Activated CD4-positive, alpha-beta T cell treated with anti-CD3 and anti-CD28 coated beads for 36 hours (primary cell): ENCODE results near the gene CLIC5. TPM values are rescaled to one million over a fixed set of nuclear protein-coding genes. Genes with fewer than 3 reads are reported as not detected.
A peak's percentile ranks its signal among the peaks of the same experiment; 100 is the strongest.

Experiments used
- ATAC-seq: fragments of 200-7000 bp; cut with Tn5 transposase; one replicate; pipeline ENCODE4 v1.10.0; 2021; ENCODE audit warnings: mild to moderate bottlenecking, moderate library complexity
- CTCF ChIA-PET: fragments of 350-600 bp; sonication (Branson Sonifier 250); formaldehyde crosslinking; loops from one replicate; lab custom pipeline; 2021; ENCODE audit warnings: antibody characterized with exemption; lab: Charles Lee
- POLR2A ChIA-PET: fragments of 350-600 bp; sonication (Branson Sonifier 250); formaldehyde crosslinking; loops from one replicate; lab custom pipeline; 2021; ENCODE audit warnings: antibody characterized with exemption, inconsistent platforms; lab: Charles Lee
- DNase-seq: peaks from one replicate; pipeline ENCODE4 v3.0.0-alpha.2; 2020
- H3K27ac Mint-ChIP-seq: one replicate; pipeline ENCODE4 v1.8.0; 2021; ENCODE audit warnings: mixed read lengths
- H3K27me3 Mint-ChIP-seq: one replicate; pipeline ENCODE4 v1.8.0; 2021; ENCODE audit warnings: mixed read lengths
- H3K36me3 Mint-ChIP-seq: one replicate; pipeline ENCODE4 v1.8.0; 2021; ENCODE audit warnings: low read depth, mixed read lengths
- H3K4me1 Mint-ChIP-seq: one replicate; pipeline ENCODE4 v1.8.0; 2021; ENCODE audit warnings: mixed read lengths
- H3K4me3 Mint-ChIP-seq: one replicate; pipeline ENCODE4 v1.8.0; 2021; ENCODE audit warnings: mild to moderate bottlenecking, moderate library complexity, mixed read lengths
- H3K9me3 Mint-ChIP-seq: one replicate; pipeline ENCODE4 v1.8.0; 2021; ENCODE audit warnings: low read depth, mixed read lengths
- intact Hi-C, 2 experiments: fragments of 100-400 bp; cut with DNase I in 1 of 2; cut with micrococcal nuclease in 1 of 2; formaldehyde crosslinking; loops; one replicate each; pipeline versions ENCODE4 v1.14.2 to v1.15.1; 2022 to 2024; cut with DNase I, micrococcal nuclease
- total RNA-seq, 2 experiments: library from RNA; stranded (reverse); gene quantifications; one replicate each; pipeline ENCODE4 v1.2.3, GENCODE V29; 2021

The CLIC5 gene
- total RNA-seq, 2 experiments from 2014 or later: 2.2 to 3.7 TPM

- Mint-ChIP-seq H3K36me3 (no peaks in the 10 kb centered on the region), H3K9me3 (no peaks in the 10 kb centered on the region), H3K27me3 (no peaks in the 10 kb centered on the region), H3K27ac (no peak overlapping the region), H3K4me1 (no peaks in the 10 kb centered on the region), H3K4me3 (no peak overlapping the region)
- DNase-seq (no peak), ATAC-seq (no peak)
- intact Hi-C loops: no loop called here
- ChIA-PET POLR2A (no interaction called here), CTCF (interaction anchor here (1.1 to 1.8 kb wide), 2 partner anchors 58 to 385 kb away, joined by 3 to 4 read pairs; no protein-coding TSS in a partner anchor)
Observed at GRCh38 chr6:46032110-46032998, 16.7 kb upstream of the CLIC5 start.

GRCh38 chr6:46029602-46030001 is 13.9 kb upstream of the CLIC5 start:
- ChIA-PET POLR2A (no interaction called here), CTCF (no interaction called here)
- no peaks in the 10 kb centered on the region for H3K4me1 Mint-ChIP-seq
- H3K9me3 Mint-ChIP-seq: no peaks in the 10 kb centered on the region
- ATAC-seq (no peak), DNase-seq (no peak)
- H3K27me3 Mint-ChIP-seq: no peaks in the 10 kb centered on the region
- intact Hi-C loops: no loop called here
- H3K36me3 Mint-ChIP-seq: no peaks in the 10 kb centered on the region
- H3K4me3 Mint-ChIP-seq: no peak overlapping the region
- H3K27ac Mint-ChIP-seq: no peak overlapping the region

GRCh38 chr6:46026307-46026706 is 10.6 kb upstream of the CLIC5 start:
- no peaks in the 10 kb centered on the region for H3K36me3 Mint-ChIP-seq

GRCh38 chr6:46025573-46025972 is 9.9 kb upstream of the CLIC5 start:
- Mint-ChIP-seq H3K9me3 (no peaks in the 10 kb centered on the region), H3K27ac (no peak overlapping the region), H3K4me1 (peaks cover 5% of the 10 kb centered on the region), H3K4me3 (no peak overlapping the region), H3K27me3 (no peaks in the 10 kb centered on the region), H3K36me3 (no peaks in the 10 kb centered on the region)
- no peak for DNase-seq
- CTCF ChIA-PET: interaction anchor here (1.4 kb wide), 1 partner anchor 13 kb away, joined by 3 read pairs; no protein-coding TSS in a partner anchor
- POLR2A ChIA-PET: no interaction called here
- ATAC-seq: no peak
- intact Hi-C loops: no loop called here

More at GRCh38 chr6:46026307-46026706, 10.6 kb upstream of the CLIC5 start:
- Mint-ChIP-seq H3K9me3 (no peaks in the 10 kb centered on the region), H3K27me3 (no peaks in the 10 kb centered on the region), H3K4me1 (peaks cover 5% of the 10 kb centered on the region), H3K27ac (no peak overlapping the region), H3K4me3 (no peak overlapping the region)
- DNase-seq (no peak), ATAC-seq (no peak)
- CTCF ChIA-PET: interaction anchor here (0.9 to 1.4 kb wide), 3 partner anchors 12 to 14 kb away, joined by 3 read pairs; no protein-coding TSS in a partner anchor
- POLR2A ChIA-PET: no interaction called here
- intact Hi-C loops: no loop called here

GRCh38 chr6:46024124-46024769 is 8.6 kb upstream of the CLIC5 start:
- ATAC-seq (no peak), DNase-seq (no peak)
- Mint-ChIP-seq H3K36me3 (no peaks in the 10 kb centered on the region), H3K4me3 (no peak overlapping the region), H3K4me1 (peaks cover 5% of the 10 kb centered on the region), H3K27ac (no peak overlapping the region), H3K9me3 (no peaks in the 10 kb centered on the region), H3K27me3 (no peaks in the 10 kb centered on the region)
- ChIA-PET POLR2A (no interaction called here), CTCF (interaction anchor here (0.5 kb wide), 1 partner anchor 1432 kb away, joined by 3 read pairs; no protein-coding TSS in a partner anchor)
- intact Hi-C loops: no loop called here

- no peaks in the 10 kb centered on the region for H3K36me3 Mint-ChIP-seq
- H3K4me1 Mint-ChIP-seq: peaks cover 5% of the 10 kb centered on the region
- no peak overlapping the region for H3K27ac Mint-ChIP-seq
- H3K9me3 Mint-ChIP-seq: no peaks in the 10 kb centered on the region
- DNase-seq: no peak
- intact Hi-C loops: no loop called here
- CTCF ChIA-PET: interaction anchor here (0.5 kb wide), 1 partner anchor 1431 kb away, joined by 3 read pairs; no protein-coding TSS in a partner anchor
- H3K27me3 Mint-ChIP-seq: no peaks in the 10 kb centered on the region
- H3K4me3 Mint-ChIP-seq: no peak overlapping the region
- POLR2A ChIA-PET: no interaction called here
- no peak for ATAC-seq
Observed at GRCh38 chr6:46023216-46023915, 7.7 kb upstream of the CLIC5 start.

- Mint-ChIP-seq H3K4me3 (no peak overlapping the region), H3K9me3 (no peaks in the 10 kb centered on the region), H3K27me3 (peaks cover 8% of the 10 kb centered on the region), H3K4me1 (peaks cover 5% of the 10 kb centered on the region), H3K27ac (peak overlapping the region; percentile 16), H3K36me3 (no peaks in the 10 kb centered on the region)
- CTCF ChIA-PET: interaction anchor here (0.6 to 1.0 kb wide), 4 partner anchors 10 to 1386 kb away, joined by 3 read pairs; no protein-coding TSS in a partner anchor
- ATAC-seq: peak; percentile 90
- POLR2A ChIA-PET: interaction anchor here (0.5 kb wide), 1 partner anchor 108 kb away, joined by 9 read pairs; no protein-coding TSS in a partner anchor
- intact Hi-C loops: no loop called here
- DNase-seq: peak; percentile 16
Observed at GRCh38 chr6:46022106-46022948, 6.7 kb upstream of the CLIC5 start.

- DNase-seq (no peak), ATAC-seq (no peak)
- H3K9me3 Mint-ChIP-seq: no peaks in the 10 kb centered on the region
- H3K4me3 Mint-ChIP-seq: no peak overlapping the region
- intact Hi-C loops: loop anchor here in 1 of 2 experiments (10.0 kb wide), 2 partner anchors 313 to 1083 kb away; no protein-coding TSS in a partner anchor
- H3K27ac Mint-ChIP-seq: no peak overlapping the region
- H3K27me3 Mint-ChIP-seq: peaks cover 14% of the 10 kb centered on the region
- peaks cover 31% of the 10 kb centered on the region for H3K4me1 Mint-ChIP-seq
- CTCF ChIA-PET: interaction anchor here (1.0 to 1.4 kb wide), 3 partner anchors 10 to 93 kb away, joined by 3 to 7 read pairs (median 4); no protein-coding TSS in a partner anchor
- POLR2A ChIA-PET: no interaction called here
- no peaks in the 10 kb centered on the region for H3K36me3 Mint-ChIP-seq
Observed at GRCh38 chr6:46017726-46018125, 2.1 kb upstream of the CLIC5 start.

- intact Hi-C loops: loop anchor here in 1 of 2 experiments (10.0 kb wide), 2 partner anchors 311 to 1081 kb away; no protein-coding TSS in a partner anchor
- no peak overlapping the region for H3K4me3 Mint-ChIP-seq
- peaks cover 43% of the 10 kb centered on the region for H3K4me1 Mint-ChIP-seq
- H3K36me3 Mint-ChIP-seq: no peaks in the 10 kb centered on the region
- POLR2A ChIA-PET: no interaction called here
- H3K27me3 Mint-ChIP-seq: peaks cover 14% of the 10 kb centered on the region
- no peaks in the 10 kb centered on the region for H3K9me3 Mint-ChIP-seq
- H3K27ac Mint-ChIP-seq: no peak overlapping the region
- CTCF ChIA-PET: interaction anchor here (0.6 kb wide), 1 partner anchor 359 kb away, joined by 4 read pairs; no protein-coding TSS in a partner anchor
- ATAC-seq (no peak), DNase-seq (peak; percentile 16)
Observed at GRCh38 chr6:46016063-46016608, 476 bp upstream of the CLIC5 start.
